GM12864 (cell line): Measurements from ENCODE around the gene RXRB.

Experiments
- DNase-seq: peaks from one replicate; pipeline ENCODE4 v3.0.0-alpha.2; 2011; ENCODE audit warnings: low read depth
- H3K4me3 ChIP-seq: 2 replicates; pipeline ENCODE4 v1.5.1; 2011; ENCODE audit warnings: mild to moderate bottlenecking, low read depth, low read length, control low read depth
- CTCF ChIP-seq: IDR thresholded peaks from 2 replicates; pipeline ENCODE4 v1.5.1; 2011; ENCODE audit warnings: low read depth, mild to moderate bottlenecking, moderate library complexity, low read length, control low read depth, inconsistent platforms; ENCODE audit errors: missing control alignments

RXRB gene

GRCh38 chr6:33201935-33202334 is 1.5 kb upstream of the RXRB start:
- DNase-seq, result no peak
- TF ChIP-seq CTCF, result no peak
- H3K4me3 ChIP-seq, result peak overlapping the region; percentile 93

- peak; percentile 23 for TF ChIP-seq CTCF
- peak overlapping the region; percentile 93 for H3K4me3 ChIP-seq
- no peak for DNase-seq
These were observed 681 bp upstream of the RXRB start for GRCh38 chr6:33201147-33201545.

GRCh38 chr6:33199687-33200218 is 712 bp downstream of the RXRB start:
- peak overlapping the region; percentile 93 for H3K4me3 ChIP-seq
- TF ChIP-seq CTCF, result no peak
- DNase-seq, result no peak

GRCh38 chr6:33198853-33199436 is 1.5 kb downstream of the RXRB start:
- no peak for TF ChIP-seq CTCF
- H3K4me3 ChIP-seq, result peak overlapping the region; percentile 93
- DNase-seq, result no peak

GRCh38 chr6:33198159-33198852 is 2.2 kb downstream of the RXRB start:
- DNase-seq, result no peak
- H3K4me3 ChIP-seq, result no peak overlapping the region
- TF ChIP-seq CTCF, result no peak

GRCh38 chr6:33197431-33198048 is 2.9 kb downstream of the RXRB start:
- TF ChIP-seq CTCF, result peak; percentile 79
- DNase-seq, result no peak
- H3K4me3 ChIP-seq, result no peak overlapping the region
